Upper lobe of left lung (tissue), 4 donors: ENCODE results near the gene SPDYE5.
"Not testable (repeated sequence)": the region's sequence is repeated elsewhere in the genome, so short reads cannot be mapped to it uniquely, and the experiment has no call there.

ENCODE experiments used
- EP300 ChIP-seq, 4 donors: sonication (generic); formaldehyde crosslinking; IDR thresholded peaks; one replicate each; pipeline ENCODE4 v1.5.1; 2017; ENCODE audit warnings: antibody characterized with exemption in 4 of 4, control low read depth in 2 of 4
- POLR2A ChIP-seq, 4 donors: fragments of 450-650 bp; IDR thresholded peaks; one replicate each; pipeline ENCODE4 v1.5.1; 2016 to 2017; ENCODE audit warnings: antibody characterized with exemption in 4 of 4, mild to moderate bottlenecking in 2 of 4
- POLR2AphosphoS5 ChIP-seq, 2 donors: sonication (generic); formaldehyde crosslinking; IDR thresholded peaks; one replicate each; pipeline ENCODE4 v1.5.1; 2017; ENCODE audit warnings: antibody characterized with exemption in 2 of 2
- TF ChIP-seq, protein P1 (sequence below), 6 experiments: fragments of 450-650 bp in 4 of 6; fragments of 200-600 bp in 2 of 6; sonication (generic) in 2 of 6; IDR thresholded peaks; one replicate each; pipeline ENCODE4 v1.5.1; 2016 to 2019; ENCODE audit warnings: antibody characterized with exemption in 6 of 6

DNA sequence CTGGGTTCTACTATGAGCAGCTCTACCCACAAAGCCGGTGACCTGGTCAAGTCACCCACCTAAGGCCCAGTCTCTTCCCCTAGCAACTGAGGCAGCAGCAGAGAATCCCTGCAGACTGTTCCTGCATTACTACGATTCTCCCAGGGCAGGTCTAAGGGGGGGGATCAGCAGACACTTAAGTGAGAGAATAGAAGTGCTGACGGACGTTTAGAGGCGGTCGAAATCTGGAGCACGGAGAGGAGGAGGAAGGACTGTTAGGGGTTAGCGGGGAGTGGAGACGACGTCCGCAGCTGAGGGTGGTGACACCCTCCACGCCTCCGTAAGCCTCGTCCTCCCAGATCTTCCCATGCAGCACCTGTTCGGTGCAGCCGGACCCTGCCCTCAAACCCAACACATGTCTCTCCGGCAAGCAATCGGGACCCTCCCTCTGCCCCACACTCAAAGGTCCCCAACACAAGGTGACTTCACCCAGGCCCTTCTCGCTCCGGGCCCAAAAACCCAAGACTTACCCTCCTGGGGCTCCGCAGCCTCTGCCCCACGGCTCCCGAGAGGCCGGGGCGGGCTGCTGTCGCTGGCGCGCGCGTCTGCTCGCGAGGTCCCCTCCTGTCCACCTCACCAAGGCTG lies 6.7 kb upstream of the SPDYE5 start:
- TF ChIP-seq, protein P1, sequence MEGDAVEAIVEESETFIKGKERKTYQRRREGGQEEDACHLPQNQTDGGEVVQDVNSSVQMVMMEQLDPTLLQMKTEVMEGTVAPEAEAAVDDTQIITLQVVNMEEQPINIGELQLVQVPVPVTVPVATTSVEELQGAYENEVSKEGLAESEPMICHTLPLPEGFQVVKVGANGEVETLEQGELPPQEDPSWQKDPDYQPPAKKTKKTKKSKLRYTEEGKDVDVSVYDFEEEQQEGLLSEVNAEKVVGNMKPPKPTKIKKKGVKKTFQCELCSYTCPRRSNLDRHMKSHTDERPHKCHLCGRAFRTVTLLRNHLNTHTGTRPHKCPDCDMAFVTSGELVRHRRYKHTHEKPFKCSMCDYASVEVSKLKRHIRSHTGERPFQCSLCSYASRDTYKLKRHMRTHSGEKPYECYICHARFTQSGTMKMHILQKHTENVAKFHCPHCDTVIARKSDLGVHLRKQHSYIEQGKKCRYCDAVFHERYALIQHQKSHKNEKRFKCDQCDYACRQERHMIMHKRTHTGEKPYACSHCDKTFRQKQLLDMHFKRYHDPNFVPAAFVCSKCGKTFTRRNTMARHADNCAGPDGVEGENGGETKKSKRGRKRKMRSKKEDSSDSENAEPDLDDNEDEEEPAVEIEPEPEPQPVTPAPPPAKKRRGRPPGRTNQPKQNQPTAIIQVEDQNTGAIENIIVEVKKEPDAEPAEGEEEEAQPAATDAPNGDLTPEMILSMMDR (IDR thresholded peaks at IDR 0.05) = not testable (repeated sequence)
- not testable (repeated sequence) for TF ChIP-seq POLR2AphosphoS5, POLR2A, EP300 (IDR thresholded peaks at IDR 0.05)
